GM08714 (cell line): ENCODE results near the gene SLC22A31.
"Not testable (repeated sequence)": the region's sequence is repeated elsewhere in the genome, so short reads cannot be mapped to it uniquely, and the experiment has no call there.

Experiments used
- H3K4me3 ChIP-seq: fragments of 200-500 bp; sonication (Bioruptor generic); 2 replicates; pipeline ENCODE4 v1.5.1; 2014; ENCODE audit warnings: mild to moderate bottlenecking, low read length, inconsistent platforms
- ZNF274 ChIP-seq: IDR thresholded peaks from 2 replicates; pipeline ENCODE4 v1.6.1; 2012; ENCODE audit warnings: mild to moderate bottlenecking, low read depth, low read length

Gene SLC22A31

DNA sequence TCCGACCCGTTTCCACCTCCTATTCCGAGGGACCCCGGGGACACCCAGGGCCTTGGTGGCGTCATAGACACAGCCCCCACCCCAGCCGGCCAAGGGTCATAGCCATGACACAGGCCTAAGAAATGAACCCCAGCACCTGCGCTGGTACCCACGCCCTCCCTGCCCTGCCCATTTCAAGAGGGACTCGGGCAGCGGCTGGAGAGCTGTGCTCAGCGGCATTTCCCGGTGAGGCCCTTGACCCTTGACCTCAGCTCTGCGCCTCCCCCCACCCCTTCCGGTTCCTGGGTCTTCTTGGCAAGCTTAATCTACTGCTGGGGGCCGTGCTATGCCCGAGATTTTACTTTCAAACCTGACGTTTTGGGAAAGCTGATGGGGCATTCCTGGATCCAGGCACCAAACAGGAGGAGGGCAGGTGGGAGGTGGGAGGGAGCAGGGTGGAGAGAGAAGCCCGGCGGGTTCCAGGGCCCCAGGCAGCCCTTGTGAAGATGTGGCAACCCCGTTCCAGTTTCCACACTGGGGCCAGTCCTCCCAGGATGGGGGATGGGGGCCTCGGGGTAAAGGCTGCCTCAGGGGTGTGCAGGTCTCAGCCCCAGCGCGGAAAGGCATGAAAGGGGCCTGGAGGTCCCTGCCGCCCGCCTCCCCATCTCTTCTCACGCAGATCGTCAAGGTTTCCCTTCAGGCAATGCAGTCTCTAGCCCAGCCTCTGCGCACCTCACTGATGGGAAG lies at the start of gene SLC22A31:
SLC22A31 (minus strand) TSS at position 414 of the 726 bp plus-strand sequence; CDS start at position 378, 36 bp downstream.
- peak within 1 kb of the TSS; percentile 27; the same call in 1 of the 2 replicates for H3K4me3 ChIP-seq
- TF ChIP-seq ZNF274: no peak

DNA sequence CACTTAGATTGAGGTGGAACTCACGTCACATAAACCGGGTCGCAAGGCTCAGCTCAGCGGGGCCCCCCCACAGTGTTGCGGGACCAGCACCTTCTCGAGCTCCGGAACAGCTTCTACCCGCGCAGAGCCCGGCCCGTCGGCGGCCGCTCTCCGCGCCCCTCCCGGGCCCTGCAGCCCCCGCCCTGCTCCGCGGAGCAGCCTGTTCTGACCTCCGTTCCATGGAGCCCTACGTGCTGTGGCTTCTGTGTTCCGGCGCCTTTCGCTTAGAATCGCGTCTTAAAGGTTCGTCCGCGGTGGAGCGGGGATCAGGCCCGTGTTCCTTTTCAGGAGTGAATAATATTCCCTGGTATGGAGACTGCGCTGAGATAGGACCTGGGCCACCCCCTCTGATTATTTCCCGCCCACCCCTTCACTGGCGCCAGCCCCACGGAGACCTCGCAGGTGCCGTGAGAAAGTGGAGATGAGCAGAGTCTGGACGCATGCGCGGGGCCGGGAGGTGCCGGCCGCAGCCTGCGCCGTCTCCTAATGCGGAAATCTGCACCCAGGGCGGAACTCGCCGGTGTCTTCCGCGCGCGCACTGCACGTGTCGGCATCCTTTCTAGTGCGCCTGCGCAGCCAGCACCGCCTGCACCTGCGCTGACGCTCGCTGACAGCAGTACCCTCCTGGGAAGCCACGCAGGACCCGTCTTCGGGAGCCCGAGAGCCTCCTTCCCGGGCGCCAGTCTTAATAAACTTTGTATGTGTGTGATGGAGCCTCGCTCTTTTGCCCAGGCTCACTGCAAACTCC lies 48.1 kb upstream of the SLC22A31 start:
- no peak for TF ChIP-seq ZNF274
- peak overlapping the region; percentile 66; the same call in 1 of the 2 replicates for H3K4me3 ChIP-seq

DNA sequence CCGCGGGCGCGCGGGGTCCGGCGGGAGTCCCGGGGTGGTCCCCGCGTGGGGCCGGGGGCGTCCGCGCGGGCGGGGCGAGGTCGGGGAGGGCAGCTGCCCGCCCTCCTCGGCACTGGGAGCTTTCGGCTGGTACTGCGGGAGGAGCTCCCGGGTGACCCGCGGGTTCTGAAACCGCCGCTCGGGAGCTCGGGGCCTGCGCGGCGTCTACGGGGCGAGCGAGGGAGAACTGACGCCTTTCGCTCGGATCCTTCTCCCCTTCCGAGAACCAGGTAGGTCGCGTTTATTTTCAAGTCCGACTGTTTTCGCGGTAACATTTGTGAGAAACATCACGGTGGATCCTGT lies 47.4 kb upstream of the SLC22A31 start:
- peak overlapping the region; percentile 66; the same call in 1 of the 2 replicates for H3K4me3 ChIP-seq

DNA sequence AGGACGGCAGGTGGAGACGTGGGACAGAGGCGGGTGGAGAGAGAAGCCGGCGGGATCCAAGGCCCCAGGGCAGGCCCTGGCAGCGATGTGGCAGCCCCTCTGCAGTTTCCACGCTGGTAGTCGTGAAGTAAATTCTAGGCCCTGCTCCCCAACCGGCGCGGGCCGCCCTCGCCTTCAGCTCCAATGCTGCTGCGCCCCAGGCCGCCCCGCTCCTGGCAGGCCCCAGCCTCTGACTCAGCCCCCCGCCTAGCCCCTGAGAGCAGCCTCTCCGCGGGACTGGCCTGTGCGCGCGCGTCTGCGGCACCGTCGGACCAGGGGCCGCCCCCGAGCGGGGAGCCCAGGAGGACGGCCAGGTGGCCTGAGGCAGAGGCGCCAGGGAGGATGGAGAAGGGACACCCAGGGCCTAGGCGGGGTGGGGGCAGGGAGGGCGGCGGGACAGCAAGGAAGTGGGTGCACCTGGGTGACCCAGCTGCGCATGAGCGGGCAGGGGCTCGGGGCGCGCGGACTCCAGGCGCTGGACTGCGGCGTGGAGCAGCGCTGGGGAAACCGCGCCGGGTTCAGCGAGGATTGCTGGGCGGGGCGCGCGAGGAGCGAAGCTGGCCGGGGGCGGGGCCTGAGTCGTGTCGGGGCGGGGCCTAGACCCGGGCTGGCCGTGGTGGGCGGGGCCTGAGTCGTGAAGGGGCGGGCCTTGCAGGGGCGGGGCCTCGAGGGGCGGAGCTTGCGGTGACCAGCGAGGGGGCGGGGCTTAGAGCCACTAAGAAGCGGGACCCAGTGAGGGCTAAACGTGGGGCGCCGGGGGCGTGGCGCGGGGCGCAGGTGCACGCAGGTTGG lies 46.8 kb upstream of the SLC22A31 start:
- no peak for TF ChIP-seq ZNF274
- peak overlapping the region; percentile 66; the same call in 1 of the 2 replicates for H3K4me3 ChIP-seq

DNA sequence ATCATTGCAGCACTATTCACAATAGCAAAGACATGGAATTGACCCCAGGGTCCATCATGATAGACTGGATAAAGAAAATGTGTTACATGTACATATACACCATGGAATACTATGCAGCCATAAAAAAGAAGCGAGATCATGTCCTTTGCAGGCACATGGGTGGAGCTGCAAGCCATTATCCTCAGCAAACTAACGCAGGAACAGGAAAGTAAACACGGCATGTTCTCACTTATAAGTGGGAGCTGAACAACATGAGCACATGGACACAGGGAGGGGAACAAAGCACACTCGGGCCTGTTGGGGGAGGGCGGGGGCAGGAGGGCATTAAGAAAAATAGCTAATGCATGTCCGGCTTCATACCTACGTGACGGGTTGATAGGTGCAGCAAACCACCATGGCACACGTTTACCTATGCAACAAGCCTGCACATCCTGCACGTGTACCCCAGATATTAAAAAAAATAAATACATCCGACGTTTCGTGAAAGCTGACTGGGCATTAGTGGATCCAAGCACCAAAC lies 46.1 kb upstream of the SLC22A31 start:
- no peak for TF ChIP-seq ZNF274
- H3K4me3 ChIP-seq: peak overlapping the region; percentile 44; the same call in 1 of the 2 replicates

DNA sequence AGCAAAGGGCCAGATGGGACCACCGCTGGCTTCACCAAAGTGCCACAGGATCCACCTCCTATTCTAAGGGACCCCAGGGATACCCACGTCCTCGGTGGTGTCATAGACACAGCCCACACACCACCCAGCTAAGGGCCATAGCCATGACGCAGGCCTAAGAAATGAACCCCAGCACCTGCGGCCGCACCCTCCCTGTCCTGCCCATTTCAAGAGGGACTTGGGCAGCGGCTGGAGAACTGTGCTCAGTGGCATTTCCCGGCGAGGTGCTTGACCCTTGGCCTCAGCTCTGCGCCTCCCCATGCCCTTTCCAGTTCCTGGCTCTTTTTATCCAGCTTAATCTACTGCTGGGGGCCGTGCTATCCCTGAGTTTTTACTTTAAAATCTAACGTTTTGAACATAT lies 44.4 kb upstream of the SLC22A31 start:
- TF ChIP-seq ZNF274: no peak
- no peak overlapping the region for H3K4me3 ChIP-seq

DNA sequence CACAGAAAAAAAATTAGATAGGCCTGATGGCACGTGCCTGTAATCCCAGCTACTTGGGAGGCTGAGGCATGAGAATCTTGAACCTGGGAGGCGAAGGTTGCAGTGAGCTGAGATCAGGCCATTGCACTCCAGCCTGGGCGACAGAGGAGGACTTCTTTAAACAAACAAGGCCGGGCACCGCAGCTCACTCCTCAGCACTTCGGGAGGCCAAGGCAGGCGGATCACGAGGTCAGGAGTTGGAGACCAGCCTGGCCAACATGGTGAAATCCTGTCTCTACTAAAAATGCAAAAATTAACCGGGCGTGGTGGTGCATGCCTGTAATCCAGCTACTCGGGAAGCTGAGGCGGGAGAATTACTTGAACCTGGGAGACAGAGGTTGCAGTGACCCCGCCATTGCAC lies 43.9 kb upstream of the SLC22A31 start:
- H3K4me3 ChIP-seq: not testable (repeated sequence)

DNA sequence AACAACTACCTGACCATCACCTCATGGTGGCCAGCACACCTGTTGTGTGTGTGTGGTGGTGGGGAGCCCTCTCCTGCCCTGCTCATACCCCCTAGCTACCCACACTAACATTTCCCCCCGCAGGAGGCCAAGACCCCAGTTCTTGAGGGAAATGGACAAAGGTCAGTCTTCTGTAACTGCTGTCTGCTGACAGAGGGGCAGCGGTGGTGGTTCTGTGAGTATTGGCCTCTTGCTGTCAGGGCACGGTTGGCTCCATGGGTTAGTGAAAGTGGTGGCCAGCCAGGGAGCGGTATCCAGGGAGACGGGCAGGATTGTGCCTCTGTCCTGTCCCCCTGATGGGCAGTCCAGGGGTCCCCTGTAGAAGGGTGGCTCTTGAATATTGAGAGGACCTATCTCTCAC lies 43.3 kb upstream of the SLC22A31 start:
- no peak for TF ChIP-seq ZNF274
- no peak overlapping the region for H3K4me3 ChIP-seq

DNA sequence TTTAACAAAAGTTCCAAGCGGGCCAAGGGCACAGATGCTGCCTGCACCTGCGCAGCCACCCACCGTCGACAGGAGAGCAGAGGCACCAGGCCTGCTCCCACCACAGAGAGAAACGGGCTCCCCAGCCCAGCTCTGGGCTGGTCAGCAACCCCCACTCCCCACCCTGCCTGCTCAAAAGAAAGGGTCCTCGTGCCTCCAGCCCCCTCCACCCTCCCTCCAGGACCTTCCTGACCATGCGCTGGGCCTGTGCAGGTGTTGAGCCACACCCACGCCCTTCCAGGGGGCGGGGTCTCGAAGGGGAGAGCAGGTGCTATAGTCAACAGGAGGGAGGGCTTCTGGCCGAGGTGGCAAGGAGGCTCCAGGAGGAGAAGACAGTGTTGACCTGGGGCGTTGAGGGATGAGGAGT lies 42.5 kb upstream of the SLC22A31 start:
- TF ChIP-seq ZNF274: no peak
- H3K4me3 ChIP-seq: no peak overlapping the region

DNA sequence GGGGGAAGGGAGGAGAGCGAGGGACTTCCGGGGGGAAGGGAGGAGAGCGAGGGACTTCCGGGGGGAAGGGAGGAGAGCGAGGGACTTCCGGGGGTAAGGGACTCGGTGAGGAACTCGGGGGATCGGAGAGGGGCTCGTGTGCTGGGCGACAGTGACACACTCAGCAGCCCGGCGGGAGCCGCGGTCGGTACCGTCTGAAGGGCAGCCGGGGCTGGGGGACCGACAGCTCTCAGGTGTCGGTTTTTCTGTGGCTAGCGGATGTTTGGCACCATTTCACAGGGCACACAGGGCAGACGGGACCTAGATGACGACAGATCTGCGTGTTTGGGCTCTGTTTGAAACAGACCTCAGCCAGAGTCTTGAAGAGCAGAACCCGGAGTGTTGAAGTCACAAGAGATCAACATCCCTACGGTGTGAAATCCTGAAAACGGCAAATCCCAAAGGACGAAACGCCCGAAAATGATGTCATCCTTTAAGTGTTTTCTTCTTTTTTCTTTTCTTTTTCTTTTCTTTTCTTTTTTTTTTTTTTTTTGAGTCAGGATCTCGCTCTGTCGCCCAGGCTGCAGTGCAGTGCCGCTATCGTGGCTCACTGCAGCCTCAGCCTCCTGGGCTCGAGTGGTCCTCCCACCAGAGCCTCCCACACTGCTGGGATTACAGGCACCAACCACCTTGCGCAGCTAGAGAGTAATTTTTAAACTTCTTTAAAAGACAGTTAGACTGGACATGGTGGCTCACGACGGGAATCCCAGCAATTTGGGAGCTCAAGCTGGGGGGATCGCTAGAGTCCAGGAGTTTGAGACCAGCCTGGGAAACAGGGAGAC lies 41.1 kb upstream of the SLC22A31 start:
- no peak for TF ChIP-seq ZNF274
- H3K4me3 ChIP-seq: peak overlapping the region; percentile 91

DNA sequence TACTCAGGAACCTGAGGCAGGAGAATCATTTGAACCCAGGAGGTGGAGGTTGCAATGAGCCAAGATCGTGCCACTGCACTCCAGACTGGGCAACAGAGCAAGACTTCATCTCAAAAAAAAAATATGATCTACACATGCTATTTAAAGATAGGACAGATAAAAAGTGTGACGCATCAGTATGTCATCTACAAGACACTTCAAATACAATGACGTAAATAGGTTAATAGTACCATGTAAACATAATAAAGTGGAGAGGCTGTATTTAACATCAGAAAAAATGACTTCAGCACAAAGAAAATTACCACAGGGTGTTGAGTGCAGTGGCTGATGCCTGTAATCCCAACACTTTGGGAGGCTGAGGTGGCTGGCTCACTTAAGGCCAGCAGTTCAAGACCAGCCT lies 37.4 kb upstream of the SLC22A31 start:
- no peak for TF ChIP-seq ZNF274
- H3K4me3 ChIP-seq: no peak overlapping the region

DNA sequence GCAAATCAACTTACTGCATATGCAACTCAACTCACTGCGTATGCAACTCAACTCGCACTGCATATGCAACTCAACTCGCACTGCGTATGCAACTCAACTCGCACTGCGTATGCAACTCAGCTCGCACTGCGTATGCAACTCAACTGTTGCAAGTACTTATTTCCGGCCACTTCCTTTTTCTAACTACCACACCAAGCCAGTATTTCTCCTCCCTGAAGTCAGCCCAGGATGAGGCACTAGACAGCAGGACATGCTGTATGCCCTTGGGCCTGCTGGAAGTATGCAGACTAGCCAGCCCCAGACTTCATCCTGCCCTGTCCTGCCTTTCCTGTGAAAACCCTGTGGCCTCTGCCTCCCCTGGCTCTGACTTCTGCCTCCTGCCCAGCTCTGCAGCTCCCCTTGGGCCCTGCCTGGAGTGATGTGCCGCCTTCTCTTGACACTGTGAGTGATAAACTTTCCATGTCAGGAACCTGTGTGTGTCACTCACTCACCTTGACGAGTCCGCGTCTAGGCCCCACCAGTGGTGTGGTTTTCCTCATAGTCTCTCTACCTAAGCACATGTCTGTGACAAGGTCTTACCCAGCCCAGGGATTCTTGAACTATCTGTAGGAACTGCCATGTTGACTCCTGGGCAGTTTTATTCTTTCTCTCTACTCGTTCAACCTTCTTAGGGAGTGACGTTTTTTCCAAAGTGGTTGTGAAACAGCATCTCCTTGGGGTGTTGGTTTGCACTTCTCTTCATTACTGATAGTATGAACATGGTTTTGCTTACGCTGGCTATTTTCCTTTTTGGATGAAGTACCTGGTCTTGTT lies 33.5 kb upstream of the SLC22A31 start:
- H3K4me3 ChIP-seq: no peak overlapping the region
- no peak for TF ChIP-seq ZNF274

DNA sequence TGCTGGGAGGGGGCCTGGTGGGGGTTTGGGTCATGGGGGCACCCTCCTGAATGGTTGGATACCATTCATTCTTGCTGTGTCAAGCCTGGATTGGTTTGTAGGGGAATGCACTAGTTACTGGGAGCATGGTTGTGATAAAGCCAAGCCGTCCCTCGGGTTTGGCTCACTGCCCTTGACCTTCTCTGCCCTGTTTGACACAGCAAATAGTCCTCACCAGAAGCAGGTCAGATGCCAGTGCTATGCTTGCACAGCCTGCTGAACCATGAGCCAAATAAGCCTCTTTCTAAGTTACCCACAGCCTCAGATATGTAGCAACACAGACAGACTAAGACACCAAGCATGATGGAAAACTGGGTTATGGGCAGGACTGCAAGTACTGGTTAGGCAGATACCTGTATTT lies 31.8 kb upstream of the SLC22A31 start:
- no peak overlapping the region for H3K4me3 ChIP-seq
- no peak for TF ChIP-seq ZNF274
